NCI-H82 (cell line): ENCODE data around the gene ZNF174.

Experiments used
- DNase-seq: peaks from one replicate; lab custom pipeline; 2025; lab: John Stamatoyannopoulos, UW

ZNF174 gene

DNA sequence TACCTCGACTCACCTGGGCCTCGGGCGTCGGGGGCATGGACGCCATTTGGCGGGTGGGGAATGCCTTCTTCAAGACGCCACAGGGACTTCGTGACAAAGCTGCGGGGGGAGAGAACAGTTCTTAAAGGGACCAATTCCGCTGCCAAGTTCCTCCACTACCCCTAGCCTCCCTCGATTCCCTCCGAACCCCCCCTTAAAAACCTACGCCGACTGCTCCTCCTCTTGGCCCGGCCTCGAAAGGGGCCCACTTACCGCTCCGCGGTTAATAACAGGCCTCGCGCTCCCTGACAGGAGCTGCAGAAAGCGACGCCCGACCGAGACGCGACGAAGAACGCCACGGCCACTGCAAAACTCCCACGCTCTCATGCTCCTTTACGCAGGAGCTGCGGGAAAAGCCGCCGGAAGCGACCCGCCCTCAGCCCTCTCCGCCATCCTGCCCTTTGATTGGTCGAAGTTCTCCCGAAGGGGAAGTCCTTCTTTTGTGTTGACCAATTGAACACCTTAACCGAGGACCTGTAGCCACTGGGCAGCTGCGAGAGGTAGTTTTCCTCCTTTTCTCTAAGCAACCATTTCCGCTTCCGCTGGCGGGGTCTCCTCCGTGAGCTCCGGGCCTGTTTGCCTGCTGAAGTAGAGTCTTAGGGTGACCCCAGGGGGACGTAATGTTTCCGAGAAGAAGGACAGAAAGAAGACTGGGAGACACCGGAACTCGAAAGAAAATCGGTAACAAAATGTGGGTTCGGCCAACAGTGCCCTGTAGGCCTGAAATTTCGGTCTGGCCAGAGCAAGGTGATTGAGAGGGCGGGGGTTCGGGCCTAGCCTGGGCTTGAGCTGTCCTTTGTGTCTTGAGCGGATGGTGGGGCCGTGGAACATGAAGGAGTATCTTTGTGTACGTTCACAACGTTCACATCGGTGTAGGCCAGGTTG is 42.4 kb downstream of the ZNF174 start, which contains the start of the genes NAA60 and ZNF597:
Gene NAA60 (plus strand): TSS at position 573 of the 924 bp plus-strand sequence. CDS start 32,548 bp downstream, outside the sequence.
Gene ZNF597 (minus strand): TSS at position 397 of the 924 bp plus-strand sequence. CDS start 351 bp downstream, at position 46.
- peak; percentile 98 for DNase-seq

DNA sequence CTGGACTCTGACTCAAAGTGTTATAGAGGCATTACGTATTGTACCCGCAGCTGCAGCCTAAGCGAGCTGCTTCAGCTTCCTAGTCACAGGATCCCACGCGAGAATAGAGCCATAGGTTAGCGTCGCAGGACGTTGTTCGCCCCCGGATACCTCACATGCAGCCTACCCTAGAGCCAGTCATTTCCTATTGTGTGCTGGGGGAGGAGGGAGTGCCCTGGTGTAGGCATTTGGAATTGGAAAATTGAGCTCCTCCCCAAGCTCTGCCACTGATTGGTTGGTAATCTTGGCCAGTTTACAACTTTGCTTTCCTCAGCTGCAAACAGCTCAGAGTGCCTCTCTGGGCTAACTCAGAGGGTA is 43.0 kb downstream of the ZNF174 start:
- DNase-seq: peak; percentile 38

DNA sequence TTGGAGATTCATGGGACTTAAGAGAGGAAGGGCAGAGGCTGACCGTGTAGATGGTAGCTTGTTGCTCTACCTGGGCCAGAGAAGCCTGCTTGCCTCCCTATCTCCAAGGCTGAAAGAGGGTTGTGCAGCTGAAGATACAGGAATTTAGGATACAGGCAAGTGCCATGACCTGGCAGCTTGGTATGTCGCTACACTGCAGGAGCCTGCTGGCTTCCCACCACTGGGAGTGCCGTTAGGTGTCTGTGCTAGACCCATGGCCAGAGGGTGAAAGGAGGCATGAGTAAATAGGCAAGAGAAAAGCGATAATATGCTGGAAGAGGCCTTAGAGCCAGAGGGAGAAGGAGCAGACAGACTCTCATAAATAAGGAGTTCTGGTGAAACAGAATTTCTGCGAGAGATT is 53.1 kb downstream of the ZNF174 start:
- peak; percentile 5 for DNase-seq

DNA sequence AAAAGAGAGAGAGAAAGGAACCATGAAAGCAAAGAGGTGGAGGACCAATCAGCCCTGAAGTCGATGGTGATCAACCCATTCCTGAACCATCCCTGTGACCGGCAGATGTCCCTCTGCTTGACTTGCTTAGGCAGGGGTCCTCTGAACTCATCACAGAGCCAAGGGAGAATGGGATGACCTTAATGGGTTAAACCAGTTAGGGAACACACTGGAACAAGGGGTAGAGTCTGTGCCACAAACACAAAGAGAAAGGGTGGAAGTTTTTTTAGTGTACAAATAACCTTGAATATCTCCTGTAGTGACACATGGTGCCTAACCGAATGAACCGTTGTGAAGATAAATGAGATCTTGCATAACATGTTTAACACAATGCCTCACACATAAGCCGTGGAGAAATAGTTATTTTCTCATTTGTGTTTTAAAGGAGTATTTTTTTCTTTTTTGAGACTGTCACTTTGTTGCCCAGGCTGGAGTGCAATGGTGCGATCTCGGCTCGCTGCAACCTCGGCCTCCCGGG is 53.7 kb downstream of the ZNF174 start:
- DNase-seq: peak; percentile 2

DNA sequence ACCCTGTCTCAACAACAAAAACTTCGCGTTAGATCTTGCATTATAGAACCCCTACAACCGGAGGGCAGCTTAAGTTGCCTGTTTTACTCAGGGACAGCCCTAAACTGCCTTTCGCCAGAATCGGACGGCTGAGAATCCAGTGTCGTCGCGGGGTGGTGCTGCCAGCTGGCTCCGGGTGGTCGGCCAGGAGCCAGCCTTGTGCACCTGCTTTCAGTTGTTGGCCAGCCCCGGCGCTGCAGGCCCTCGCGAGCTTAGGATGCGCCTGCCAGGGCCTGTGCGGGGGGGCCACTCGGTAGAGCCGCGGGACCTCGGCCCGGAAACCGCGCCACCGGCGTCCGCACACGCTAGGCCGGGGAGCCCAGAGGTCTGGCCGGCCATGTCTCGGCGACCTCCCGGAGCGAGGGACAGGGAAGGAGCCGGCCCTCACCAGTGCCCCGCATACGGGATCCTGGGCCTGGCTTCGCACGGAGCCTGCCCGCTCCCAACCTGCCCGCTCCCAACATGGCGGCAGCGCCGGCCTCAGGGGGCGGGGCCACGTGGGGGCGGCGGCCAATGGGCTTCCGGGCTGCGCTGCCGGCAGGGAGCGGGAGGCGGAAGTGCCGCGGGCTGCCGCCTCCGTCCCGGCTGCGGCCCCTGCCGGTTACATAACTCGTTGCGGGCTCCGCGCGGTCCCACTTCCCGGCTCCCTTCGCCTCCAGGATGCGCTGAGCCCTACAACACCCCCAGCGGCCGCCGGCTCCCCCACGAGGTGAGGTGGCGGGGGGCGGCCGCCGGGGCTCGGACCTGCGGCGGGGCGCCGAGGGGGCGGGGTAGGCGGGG is 56.6 kb downstream of the ZNF174 start:
- peak; percentile 92 for DNase-seq

DNA sequence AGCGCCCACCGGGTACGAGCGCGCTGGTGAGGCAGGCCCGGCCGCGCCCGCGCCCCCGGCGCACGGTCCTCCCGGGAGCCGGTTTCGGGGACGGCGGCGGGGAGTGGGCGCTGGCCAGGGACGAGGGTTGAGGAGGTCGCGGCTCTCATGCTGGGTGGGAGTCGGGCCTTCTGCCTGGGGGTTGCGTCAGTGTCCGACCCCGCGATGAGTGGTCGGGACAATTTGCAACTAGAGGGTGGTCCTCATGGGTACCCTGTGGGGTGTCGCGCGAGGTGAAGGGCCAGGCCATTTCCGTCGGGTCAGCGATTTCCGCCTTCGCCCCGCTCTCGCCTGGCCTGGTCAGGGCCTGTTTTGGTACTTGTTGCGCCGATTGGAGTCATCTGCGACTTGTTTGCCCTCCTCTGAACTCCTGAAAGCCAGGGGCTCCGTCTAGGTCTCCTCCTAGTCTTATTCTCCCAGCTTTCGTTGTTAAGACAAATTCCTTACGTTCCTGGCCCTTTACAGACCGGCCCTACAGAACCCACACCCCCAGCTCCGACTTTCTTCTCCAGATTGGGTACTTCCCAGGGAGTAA is 57.4 kb downstream of the ZNF174 start:
- peak; percentile 46 for DNase-seq

DNA sequence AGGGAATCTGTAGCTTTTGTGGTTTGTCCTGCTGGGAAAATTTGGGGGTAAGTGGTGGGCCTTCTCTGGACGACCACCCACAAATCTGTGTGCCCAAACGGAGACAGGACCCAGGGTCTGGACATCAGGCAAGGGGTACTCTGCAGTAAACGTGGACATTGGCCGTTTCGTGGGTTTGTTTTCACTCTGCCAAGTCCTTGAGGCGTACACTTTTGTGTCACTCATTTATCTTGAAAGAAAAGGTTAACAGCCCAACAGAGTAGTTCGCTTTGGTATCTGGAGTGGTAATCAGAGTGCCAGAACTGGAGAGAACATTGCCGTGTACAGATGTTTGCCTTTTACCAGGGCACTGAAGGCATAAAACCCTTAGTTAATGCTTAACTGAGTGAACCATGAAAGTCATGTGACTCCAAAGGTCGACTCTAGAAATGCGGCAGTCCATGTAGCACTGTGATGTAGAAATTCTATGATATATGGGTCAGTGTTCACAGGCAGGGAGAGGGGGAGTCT is 57.9 kb downstream of the ZNF174 start:
- DNase-seq: peak; percentile 13
